GM18508 (cell line): Measurements from ENCODE around the gene MAPKAP1.

Source experiments
- ATAC-seq: cut with Tn5 transposase; IDR thresholded peaks from one replicate; pipeline ENCODE4 v1.9.1; 2021; ENCODE audit warnings: moderate number of reproducible peaks; ENCODE audit not compliant: insufficient read depth, unreplicated experiment

Gene MAPKAP1

GRCh38 chr9:125426926-125427325 lies 280.1 kb downstream of the MAPKAP1 start:
- no peak for ATAC-seq

- no peak for ATAC-seq
These were observed 281.0 kb downstream of the MAPKAP1 start for GRCh38 chr9:125425901-125426515.

DNA sequence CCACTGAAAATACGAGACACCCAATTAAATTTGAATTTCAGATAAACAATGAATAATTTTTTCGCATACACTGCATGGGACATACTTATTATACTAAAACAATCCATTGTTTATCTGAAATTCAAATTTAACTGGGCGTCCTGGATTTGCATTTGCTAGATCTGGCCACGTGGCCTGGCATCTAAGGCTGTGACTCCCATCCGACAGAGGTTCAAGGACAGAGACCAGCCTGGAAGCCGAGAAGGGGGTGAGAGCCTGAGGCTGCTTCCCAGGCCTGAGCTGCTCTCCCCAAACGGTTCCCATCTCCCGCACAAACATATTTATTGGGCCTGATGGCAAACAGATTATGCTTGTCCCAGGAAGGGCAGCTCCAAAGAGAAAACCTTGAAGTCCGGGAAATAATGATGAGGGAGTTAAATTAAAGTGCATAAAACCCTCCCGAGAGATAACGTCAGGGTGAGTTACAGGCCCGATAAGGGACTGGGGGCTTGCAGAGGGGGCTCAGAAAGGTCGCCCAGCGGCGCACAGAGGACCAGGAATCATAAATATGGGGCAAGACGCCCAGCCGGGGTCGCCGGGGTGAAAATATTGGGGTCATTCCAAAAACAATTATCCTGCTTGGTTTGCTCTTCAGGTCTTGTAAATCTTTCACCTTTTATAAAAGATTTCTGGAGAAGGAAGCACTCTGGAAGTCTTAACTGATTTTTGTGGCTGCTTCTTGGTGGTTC lies 281.7 kb downstream of the MAPKAP1 start:
- no peak for ATAC-seq

- ATAC-seq, result no peak
These were observed 283.0 kb downstream of the MAPKAP1 start for GRCh38 chr9:125423964-125424363.

DNA sequence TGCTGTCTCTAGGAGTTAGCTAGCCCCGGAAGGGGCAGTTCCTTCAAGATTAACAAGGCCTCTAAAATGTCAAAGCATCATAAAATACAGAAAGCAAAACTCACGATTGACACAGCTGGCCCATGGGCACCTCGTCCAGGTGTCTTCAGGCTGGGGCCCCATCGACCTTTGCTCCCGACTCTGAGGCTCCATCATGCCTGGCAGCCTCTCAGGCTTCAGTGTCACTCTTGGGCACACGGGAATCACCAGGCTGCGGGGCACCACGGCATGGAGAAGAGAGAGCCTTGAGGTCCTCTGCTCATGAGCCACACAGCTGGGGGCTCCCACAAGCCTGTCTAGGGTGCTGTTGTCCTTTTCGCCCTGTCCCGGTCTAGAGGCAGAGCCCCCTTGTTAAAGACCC lies 284.2 kb downstream of the MAPKAP1 start:
- ATAC-seq, result no peak

GRCh38 chr9:125421591-125422181 lies 285.3 kb downstream of the MAPKAP1 start:
- ATAC-seq, result no peak

DNA sequence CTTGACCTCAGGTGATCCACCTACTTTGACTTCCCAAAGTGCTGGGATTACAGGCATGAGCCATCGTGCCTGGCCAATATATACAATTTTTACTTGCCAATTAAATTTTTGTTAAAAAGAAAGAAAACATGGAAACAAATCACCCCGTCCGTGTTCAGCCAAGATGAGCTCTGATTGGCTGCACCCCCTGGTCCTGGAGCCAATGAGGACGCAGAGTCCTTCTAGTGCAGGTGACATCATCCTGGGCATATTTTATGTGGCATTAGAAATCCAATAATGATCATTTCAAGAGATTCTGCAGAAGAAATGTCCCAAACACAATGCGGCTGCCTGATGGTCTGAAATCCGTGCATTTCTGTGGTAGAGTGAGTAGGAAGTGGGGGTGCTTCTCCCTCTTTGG lies 285.8 kb downstream of the MAPKAP1 start:
- ATAC-seq, result no peak

DNA sequence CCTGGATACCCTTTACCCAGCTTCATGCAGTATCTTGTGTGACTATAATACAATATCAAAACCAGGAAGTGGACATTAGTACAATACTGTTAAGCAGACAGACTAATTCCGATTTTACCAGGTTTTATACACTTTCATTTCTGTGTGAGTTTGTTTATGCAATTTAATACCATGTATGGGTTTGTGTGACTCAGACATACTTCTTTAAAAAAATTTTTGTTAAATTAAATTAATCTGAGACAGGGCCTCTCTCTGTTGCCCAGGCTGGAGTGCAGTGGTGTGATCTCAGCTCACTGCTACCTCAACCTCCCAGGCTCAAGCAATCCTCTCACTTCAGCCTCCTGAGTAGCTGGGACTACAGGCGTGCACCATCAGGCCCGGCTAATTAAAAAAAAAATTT lies 288.6 kb downstream of the MAPKAP1 start:
- no peak for ATAC-seq

DNA sequence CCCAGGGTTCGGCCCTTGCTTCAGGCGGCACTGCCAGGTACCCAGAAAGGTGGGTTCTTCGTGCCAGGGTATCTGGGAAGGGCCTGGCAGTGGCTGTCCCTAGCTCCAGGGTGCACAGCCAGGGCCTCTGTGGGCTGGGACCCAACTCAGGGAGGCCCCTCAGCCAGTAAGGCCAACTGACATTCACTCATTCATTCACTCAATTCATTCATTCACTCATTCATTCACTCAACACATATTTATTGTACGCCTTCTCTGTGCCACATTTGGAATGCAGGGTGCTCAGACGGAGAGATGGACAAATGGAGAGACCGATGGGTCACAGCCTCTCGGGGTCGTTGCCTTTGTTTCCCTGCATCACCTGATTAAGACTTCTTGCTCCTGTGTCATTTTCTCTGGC lies 290.5 kb downstream of the MAPKAP1 start:
- no peak for ATAC-seq

DNA sequence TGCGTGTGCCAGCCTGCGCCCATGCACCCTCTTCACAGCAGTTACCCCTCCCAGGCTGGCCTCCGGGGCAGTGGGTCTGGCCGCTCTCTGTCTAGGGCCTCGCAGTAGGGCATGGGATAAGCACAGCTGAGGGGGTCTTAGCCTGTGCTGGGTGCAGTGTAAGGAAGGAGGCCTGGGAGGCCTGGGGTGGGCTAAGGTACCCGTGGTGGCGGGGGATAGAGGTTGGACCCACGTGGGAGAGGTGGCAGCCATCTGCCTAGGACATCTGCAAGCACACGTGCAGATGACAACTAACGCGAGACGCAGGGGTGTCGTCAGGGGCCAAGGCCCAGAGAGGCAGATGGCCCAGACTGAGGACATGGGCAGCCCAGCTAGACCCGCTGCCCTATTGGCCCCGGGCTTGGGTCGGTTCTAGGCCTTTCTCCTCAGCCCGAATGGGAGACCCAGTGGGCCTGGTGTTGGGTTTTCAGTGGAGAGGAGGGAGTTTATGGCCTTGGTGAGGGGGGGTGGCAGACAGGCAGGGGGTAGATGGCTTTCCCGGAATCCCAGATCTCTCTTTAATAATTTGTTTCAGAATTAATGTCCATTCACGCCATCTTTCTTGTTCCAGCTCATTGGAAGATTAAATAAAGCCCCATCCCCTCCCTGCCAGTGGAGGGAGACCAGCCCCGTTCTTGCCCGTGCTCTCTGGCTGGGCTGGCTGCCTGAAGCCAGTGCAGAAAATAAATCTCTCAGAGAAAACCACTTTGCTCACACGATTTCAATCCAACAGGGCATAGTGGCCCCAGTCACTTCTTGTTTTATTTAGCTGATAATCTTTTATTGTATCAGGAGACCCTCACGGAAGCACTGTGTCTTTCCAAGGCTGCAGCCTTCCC lies 291.2 kb downstream of the MAPKAP1 start:
- no peak for ATAC-seq

DNA sequence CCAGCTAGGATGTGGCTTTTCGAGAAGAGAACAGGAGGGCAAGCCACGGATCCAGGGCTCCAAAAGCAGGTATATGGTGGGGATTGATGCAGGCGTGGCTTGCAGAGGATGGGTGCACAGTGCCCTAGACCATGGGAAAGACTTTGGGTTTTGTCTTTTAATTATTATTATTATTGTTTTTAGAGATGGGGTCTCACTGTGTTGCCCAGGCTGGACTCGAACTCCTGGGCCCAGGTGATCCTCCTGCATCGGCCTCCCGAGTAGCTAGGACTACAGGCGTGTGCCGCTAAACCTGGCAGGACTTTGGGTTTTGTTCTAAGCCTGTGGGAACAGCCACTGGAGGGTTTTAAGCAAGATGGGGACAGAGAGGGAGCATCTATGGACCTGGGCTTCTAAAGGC lies 293.4 kb downstream of the MAPKAP1 start:
- ATAC-seq, result no peak

GRCh38 chr9:125412166-125412565 lies 294.8 kb downstream of the MAPKAP1 start:
- ATAC-seq, result no peak

DNA sequence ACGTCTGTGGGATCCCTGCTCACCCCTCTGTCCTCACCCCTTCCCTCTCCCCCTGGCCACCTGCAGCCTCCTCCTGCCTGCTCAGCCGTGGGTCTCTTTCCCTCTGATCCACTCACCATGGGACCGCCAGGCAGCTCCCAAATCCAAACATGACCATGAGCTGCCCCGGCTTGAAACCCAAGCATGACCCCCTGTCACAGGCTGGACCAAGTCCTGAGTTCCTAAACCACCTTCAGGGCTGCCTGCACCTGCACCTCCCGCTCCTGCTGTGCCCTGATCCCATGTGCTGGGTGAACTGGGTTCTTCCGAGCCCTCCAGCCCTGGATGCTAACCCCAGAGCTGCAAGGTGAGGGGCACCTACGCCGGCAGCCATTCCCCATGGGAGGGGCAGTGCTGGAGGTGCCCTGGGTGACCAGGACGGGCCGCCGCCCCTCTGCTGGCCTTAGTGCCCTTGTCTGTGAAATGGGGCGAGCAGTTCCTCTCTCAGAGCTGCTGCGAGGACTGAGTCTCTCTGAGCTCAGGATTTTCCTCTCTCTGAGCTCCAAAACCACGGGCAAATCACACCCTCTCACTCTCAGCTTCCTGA lies 295.7 kb downstream of the MAPKAP1 start:
- ATAC-seq, result no peak

DNA sequence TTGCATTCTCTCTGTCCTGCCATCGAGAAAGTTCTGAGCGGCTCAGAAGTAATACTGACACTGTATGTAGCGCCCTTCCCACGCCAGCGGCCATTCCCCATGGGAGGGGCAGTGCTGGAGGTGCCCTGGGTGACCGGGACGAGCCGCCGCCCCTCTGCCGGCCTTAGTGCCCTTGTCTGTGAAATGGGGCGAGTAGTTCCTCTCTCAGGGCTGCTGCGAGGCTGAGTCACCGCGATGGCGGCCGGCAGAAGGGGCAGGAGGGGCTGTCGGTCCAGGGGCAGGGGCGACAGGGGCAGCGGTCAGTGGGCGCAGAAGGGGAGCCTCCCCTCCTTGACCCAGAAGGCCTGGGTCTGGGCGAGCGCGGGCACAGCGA lies 296.5 kb downstream of the MAPKAP1 start:
- ATAC-seq, result no peak

DNA sequence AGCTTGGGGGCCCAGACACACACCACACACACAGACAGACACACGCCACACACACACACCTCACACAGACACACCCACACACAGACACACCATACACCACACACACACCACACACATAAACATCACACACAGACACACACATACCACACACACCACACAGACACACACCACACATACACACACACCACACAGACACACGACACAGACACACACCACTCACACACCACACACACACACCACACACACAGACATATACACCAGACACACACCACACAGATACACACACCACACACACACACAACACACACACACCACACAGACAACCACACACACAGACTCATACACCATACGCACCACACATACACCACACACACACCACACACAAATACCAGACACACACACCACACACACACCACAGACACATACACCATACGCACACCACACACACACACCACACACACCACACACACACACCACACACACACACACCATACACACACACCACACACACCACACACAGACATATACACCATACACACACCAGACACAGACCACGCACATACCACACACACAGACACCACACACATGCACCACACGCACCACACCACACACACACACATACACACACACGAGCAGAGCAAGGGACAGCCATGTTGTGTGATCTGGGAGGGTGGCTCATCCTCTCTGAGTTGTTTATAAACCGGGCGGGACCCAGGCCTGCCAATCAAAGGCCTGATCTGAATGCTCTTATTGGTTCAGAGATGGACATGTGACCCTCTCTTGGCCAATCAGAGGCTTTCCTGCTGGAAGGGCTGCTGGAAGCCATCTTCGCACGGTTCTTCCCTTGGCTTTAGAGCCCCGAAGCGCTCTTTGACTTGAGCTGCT lies 297.1 kb downstream of the MAPKAP1 start:
- ATAC-seq, result no peak

- no peak for ATAC-seq
These were observed 297.8 kb downstream of the MAPKAP1 start for GRCh38 chr9:125409217-125409636.

DNA sequence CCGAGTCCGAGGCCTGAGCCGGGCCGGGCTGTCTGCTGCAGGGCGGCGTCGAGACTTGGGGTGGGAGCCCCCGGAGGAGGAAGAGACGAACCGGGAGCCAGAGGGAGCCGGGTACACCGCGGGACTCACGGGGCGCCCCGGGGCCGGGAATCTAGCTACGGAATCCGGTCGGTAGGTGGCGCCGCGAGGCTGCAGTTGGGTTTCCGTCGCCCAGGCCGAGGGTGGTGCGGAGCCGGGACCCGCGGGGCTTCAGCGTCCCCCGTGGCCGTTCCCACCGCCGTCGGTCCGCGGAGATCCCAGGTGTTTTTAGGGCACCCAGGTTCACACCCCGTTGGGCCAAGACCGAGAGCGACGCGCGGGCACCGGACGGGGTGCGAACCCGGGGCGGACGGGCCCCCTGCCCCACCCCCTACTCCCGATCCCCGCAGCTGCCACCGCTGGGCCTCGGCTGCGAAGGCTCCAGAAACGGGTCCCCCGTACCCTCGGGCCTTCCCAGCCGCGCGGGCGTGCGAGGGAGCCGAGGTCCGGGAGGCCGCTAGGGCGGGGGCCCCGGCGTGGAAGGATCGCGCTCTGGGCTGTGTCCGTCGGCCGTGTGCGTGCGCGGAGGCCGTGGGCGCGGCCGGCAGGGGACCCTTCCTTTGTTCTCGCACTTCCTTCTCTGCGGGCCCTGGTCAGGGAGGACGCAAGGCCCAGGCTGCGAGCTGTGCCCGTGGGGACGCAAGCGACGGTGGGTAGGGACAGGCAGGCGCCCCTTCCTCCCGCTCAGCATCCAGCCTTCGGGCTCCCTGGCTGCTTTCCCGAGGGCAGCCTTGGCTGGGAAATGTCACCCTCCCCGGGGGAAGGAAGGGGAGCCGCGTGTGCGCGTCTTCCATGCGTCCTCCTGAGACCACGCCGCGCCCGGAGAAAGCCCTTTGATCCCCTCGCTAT lies 298.8 kb downstream of the MAPKAP1 start:
- no peak for ATAC-seq

GRCh38 chr9:125407432-125407973 lies 299.5 kb downstream of the MAPKAP1 start:
- ATAC-seq, result no peak
